Epithelial cell of esophagus (primary cell): ENCODE results near the gene ANKMY1.
"Not testable (repeated sequence)": the region's sequence is repeated elsewhere in the genome, so short reads cannot be mapped to it uniquely, and the experiment has no call there.

Source experiments
- DNase-seq: peaks from one replicate; pipeline ENCODE4 v3.0.0; 2010; ENCODE audit warnings: low read depth
- H3K4me3 ChIP-seq: 2 replicates; pipeline ENCODE4 v1.5.1; 2011; ENCODE audit warnings: mild to moderate bottlenecking, low read length, control low read depth
- TF ChIP-seq, protein P1 (sequence below): IDR thresholded peaks from 2 replicates; pipeline ENCODE4 v1.5.1; 2011; ENCODE audit warnings: low read depth, mild to moderate bottlenecking, low read length, control low read depth, inconsistent platforms; ENCODE audit not compliant: insufficient read depth; ENCODE audit errors: missing control alignments

The ANKMY1 gene

DNA sequence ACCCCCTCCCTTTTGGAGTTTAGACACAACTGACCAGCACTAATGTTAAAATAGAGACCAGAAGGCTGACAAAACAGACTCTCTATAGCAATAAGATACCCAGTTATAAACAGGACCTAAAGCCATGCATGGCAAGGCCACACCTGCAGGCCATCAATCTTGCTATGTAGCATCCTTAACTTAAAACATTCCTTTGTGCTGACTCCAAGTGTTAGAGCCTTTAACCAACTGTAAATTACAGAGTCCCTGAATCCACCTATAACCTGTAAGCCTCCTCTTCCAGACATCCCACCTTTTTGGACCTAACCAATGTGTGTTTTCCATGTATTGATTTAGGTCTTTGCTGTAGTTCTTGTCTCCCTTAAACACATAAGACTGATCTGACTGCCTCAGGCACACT, 17.9 kb downstream of the ANKMY1 start:
- no peak overlapping the region for H3K4me3 ChIP-seq
- TF ChIP-seq, protein P1, sequence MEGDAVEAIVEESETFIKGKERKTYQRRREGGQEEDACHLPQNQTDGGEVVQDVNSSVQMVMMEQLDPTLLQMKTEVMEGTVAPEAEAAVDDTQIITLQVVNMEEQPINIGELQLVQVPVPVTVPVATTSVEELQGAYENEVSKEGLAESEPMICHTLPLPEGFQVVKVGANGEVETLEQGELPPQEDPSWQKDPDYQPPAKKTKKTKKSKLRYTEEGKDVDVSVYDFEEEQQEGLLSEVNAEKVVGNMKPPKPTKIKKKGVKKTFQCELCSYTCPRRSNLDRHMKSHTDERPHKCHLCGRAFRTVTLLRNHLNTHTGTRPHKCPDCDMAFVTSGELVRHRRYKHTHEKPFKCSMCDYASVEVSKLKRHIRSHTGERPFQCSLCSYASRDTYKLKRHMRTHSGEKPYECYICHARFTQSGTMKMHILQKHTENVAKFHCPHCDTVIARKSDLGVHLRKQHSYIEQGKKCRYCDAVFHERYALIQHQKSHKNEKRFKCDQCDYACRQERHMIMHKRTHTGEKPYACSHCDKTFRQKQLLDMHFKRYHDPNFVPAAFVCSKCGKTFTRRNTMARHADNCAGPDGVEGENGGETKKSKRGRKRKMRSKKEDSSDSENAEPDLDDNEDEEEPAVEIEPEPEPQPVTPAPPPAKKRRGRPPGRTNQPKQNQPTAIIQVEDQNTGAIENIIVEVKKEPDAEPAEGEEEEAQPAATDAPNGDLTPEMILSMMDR, result no peak
- DNase-seq, result no peak

- H3K4me3 ChIP-seq, DNase-seq: not testable (repeated sequence)
Measured at GRCh38 chr2:240539101-240539500, 18.7 kb downstream of the ANKMY1 start.

- TF ChIP-seq, protein P1, result no peak
- no peak overlapping the region for H3K4me3 ChIP-seq
- no peak for DNase-seq
Measured at GRCh38 chr2:240538031-240538780, 19.6 kb downstream of the ANKMY1 start.

DNA sequence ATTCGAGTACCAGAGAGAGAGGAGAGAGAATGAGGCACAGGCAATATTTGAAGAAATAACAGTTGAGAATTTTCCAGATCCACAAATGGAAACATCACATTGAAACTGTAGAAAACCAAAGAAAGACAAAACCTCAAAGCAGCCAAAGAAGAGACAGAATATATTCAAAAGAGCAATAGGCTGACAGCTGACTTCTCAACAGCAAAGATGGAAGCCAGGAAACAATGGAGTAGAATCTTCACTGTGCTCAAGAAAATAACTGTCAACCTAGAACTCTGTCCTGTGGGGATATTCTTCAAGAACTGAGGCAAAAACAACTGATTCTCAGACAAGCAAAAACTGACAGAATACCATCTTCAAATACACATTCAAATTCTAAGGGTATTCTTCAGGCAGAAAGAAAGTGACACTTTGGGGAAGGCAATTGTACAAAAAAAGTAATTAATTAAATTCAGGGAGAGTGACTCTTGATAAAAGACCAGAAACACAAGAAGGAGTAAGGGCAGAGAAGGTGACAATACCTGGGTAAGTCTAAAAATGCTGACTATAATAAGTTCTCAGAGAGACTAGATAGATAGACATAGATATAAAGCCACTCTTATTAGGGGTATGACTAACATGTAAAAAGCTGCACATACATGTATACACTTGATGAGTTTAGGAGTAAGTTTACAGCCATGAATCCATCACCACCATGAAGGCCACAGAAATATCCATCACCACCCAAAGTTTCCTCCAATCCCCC, 25.6 kb downstream of the ANKMY1 start:
- no peak overlapping the region for H3K4me3 ChIP-seq
- TF ChIP-seq, protein P1, result no peak
- no peak for DNase-seq

DNA sequence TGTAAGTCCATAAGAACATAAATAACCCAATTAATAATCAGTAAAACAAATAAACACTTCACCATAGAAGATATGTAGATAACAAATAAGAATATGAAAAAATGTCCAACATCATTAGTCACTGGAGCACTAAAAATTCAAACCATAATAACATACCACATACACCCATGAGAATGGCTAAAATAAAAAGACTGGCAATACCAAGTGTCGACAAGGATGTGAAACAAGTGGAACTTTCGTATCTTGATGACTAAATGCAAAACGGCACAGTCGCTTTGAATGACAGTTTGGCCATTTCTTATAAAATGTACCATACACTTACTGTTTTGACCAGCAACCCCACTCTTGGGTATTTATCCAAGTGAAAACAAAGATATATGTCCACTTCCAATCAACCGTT, 26.8 kb downstream of the ANKMY1 start:
- no peak for DNase-seq
- H3K4me3 ChIP-seq, result no peak overlapping the region
- TF ChIP-seq, protein P1, result no peak

DNA sequence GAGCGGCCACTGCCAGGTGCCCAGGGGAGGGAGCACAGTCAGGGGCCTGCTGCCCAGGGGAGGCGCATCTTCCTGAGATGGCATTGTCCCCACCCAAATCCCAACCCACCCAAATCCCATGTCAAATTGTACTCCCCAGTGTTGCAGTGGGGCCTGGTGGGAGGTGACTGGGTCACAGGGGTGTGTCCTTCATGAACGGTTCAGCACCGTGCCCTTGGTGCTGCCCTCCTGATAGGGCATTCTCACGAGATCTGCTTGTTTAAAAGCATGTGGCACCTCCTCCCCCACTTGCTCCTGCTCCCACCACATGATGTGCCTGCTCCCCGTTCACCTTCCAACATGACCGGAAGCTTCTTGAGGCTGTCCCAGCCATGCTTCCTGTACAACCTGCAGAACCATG, 27.6 kb downstream of the ANKMY1 start:
- no peak for DNase-seq
- TF ChIP-seq, protein P1, result no peak
- H3K4me3 ChIP-seq, result no peak overlapping the region

- TF ChIP-seq, protein P1, result no peak
- no peak for DNase-seq
- H3K4me3 ChIP-seq, result no peak overlapping the region
Measured at GRCh38 chr2:240529344-240529999, 28.3 kb downstream of the ANKMY1 start.
